Limb (tissue), 2 donors: ENCODE data around the gene GNAO1.
A peak's percentile ranks its signal among the peaks of the same experiment; 100 is the strongest.

Source experiments
- DNase-seq, 2 donors: peaks; one replicate each; pipeline ENCODE4 v3.0.0-alpha.2; 2016; ENCODE audit errors: extremely low spot score in 2 of 2

The GNAO1 gene

DNA sequence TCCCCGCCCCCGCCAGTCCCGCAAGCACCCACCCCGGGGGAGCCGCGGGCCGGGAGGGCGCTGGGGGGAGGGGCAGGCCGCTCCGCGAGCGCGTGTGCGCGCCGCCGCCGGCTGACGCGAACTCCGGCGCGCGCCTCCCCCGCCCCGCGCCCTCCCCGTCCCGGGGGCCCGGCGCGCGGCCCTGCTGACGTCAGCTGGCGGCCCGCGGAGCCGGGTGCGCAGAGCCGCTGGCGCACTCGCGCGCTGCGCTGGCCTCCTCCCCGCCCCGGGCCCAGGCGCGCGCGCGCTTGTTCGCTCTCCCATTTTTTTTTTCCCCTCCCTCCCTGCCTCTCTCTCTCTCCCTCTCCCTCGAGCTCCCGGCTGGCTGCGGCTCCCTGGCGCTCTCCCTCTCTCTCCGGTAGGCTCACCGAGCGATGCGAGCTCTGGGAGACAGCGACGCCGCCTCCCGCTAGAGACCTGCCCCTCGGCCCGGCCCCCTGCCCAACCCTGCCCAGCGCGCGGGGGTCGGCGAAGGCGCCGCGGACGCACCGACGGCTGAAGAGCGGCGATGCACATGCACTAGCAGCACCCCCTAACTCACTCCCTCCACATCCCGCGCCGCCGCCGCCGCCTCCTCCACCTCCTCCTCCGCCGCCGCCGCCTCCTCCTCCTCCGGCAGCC lies at the start of gene GNAO1:
Gene GNAO1, plus strand, starts transcription at position 334 of the 660 bp plus-strand sequence. CDS start 747 bp downstream, outside the sequence.
- peak; percentile 65 to 86 for DNase-seq

- no peak for DNase-seq
Measured at GRCh38 chr16:56143666-56144065, 47.6 kb upstream of the GNAO1 start.

GRCh38 chr16:56145369-56145768 lies 45.9 kb upstream of the GNAO1 start:
- no peak for DNase-seq

GRCh38 chr16:56151621-56152020 lies 39.7 kb upstream of the GNAO1 start:
- DNase-seq = no peak

DNA sequence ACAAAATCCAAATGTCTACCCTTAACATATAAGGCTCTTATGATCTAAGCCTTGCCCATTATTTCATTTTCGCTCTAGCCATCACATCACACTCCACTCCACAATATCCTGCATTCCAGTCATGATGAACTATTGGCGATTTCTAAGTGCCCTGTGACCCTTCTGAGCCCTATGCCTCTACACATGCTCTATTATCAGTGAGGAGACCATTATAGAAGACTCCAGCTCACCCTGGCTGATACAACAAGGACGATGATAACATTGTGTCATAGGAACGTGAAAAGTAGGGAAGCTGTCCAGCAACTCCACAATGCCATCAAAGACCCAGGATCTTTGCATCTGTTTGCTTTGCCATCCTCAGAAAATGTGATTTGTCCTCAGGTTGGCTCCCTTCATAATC lies 29.6 kb upstream of the GNAO1 start:
- no peak for DNase-seq

- DNase-seq = no peak
Measured at GRCh38 chr16:56163089-56163488, 28.2 kb upstream of the GNAO1 start.

- DNase-seq = no peak
Measured at GRCh38 chr16:56163938-56164337, 27.4 kb upstream of the GNAO1 start.

DNA sequence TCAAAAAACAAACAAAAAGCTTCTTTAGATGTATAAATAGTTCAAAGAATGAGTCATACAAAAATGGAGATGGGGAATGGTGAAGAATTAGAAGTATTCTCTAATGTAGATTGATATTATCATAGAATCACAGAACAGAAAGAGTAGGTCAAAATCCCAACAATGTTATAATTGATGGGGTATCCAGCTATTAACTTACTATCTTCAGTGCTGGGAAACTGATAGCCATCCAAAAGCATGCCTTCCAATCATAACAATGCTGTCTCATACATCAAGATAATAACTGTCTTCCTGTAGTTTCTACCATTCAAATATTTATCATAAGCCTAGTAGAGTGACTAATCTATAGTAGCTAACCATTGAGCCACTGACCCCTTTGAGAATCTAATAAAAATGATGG lies 26.7 kb upstream of the GNAO1 start:
- no peak for DNase-seq

GRCh38 chr16:56174411-56174810 lies 16.9 kb upstream of the GNAO1 start:
- DNase-seq = no peak

- no peak for DNase-seq
Measured at GRCh38 chr16:56181401-56181800, 9.9 kb upstream of the GNAO1 start.

GRCh38 chr16:56183266-56183665 lies 8.0 kb upstream of the GNAO1 start:
- no peak for DNase-seq

DNA sequence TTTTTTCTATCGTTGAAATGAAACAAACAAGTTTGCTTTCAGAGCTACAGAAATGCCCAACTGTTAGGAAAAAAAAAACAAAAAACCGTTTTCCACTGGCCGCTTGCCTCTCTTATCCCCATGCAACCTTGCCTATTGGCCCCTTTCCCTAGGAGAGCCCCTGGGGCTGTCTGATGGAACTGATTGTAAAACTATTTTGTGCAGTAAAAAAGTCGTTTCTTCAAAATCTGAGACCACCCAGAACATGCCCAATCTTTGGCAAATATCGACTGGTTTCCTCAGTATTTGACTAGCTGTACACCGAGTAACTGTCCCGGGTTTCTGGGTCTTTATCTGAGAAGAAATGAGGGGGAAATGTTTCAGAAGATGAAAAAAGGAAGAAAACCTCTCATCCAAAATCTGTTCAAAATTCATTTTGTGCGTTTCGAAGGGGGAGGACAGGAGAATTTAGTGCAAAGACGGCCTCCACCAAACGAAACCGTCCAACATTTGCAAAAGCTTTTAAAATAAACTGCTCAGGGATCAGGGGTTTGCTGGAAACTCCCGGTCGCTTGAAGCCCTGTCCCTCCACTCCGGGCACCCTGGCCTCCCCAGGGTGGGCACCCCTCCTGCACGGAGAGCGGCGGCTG lies 1.1 kb upstream of the GNAO1 start:
- DNase-seq = no peak

GRCh38 chr16:56190677-56191155 lies 573 bp upstream of the GNAO1 start:
- no peak for DNase-seq

DNA sequence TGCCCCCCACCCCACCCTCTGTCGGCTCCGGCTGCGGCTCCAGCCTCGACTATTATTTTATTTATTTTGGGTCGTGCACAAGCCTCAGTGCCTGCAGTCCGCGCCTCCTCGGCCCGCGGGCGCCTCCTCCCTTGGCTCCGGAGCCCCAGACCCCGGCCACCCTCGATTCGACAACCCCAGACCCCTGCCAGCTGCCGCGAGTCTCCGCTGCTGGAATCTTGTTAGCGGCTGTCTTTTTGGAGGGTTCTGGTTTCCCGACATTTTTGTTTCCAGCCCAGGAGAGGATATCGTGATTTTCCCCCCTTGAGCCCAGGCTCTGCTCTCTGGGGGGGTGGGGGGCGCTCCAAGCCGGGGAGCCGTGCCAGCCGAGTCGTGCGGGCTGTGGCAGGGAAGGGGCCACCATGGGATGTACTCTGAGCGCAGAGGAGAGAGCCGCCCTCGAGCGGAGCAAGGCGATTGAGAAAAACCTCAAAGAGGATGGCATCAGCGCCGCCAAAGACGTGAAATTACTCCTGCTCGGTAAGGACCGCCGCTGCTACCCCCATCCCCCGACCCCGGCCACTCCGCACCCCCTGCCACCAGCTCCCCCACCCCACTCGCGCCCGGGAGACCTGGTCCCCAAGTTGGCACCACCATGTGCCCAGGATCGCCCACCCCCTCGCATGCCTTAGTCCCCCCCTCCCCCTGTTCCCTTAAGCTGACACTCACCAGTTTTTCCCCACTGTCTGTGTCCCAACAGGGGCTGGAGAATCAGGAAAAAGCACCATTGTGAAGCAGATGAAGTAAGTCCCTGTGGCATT lies 746 bp downstream of the GNAO1 start:
- DNase-seq = peak in 1 of 2 donors; percentile 62

GRCh38 chr16:56192635-56192945 lies 1.3 kb downstream of the GNAO1 start:
- no peak for DNase-seq

- DNase-seq = peak in 1 of 2 donors; percentile 42
Measured at GRCh38 chr16:56192986-56193945, 2.0 kb downstream of the GNAO1 start.

DNA sequence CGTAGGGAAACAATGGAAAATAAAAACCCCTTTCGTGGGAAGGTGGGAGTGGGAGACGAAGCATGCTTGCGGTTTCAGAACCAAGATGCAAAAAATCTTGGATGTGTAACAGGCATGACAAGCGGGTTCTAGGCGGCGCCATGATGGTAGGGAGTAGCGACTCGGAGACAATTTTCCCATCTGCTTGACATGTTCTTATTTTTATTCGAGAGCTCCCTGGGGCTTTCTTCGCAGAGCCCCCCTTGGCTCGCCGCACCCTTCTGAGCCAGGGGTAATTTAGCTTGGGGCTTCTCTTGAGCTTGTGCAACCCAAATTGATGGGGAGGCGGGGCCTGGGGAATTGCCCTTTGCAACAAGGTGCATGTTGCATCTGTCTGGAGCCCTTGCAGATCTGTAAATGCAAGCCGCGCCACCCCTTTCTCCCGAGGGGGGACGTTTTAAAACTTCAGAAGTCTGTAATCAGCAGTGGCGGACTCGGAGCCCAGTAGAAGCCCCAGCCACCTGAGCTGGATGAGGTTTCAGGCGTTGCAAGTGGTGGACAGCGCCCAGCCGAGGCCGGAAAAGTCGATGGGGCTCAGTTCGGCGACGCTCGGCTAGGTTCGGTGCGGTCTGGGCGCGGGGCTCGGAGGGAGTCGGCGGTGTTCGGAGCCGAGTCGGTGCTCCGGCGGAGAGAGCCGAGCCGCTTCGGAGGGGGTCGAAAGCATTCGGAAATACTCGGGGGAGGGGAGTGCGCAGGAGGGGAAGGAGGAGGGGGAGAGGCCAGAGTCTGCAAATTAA lies 2.9 kb downstream of the GNAO1 start:
- DNase-seq = peak; percentile 87 to 95

DNA sequence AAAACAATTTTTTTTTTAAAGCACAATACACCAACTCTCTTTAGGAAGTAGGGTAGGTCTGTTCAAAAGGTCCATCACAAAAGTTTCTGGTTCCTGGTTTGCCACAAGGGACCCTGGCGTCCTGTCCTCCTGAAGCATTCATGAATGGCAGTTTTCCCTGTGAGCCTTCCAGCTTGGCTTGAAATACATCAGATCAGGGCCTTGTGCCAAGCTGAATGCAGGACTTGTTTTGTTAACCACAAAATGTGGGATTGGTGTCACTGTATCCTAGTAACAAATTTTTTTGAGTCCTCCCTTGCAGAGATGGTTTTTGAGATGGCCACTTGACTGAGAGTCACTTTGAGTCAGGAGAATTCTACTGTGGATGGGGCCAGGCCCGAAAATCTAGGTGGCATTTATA lies 3.9 kb downstream of the GNAO1 start:
- DNase-seq = no peak

GRCh38 chr16:56196381-56196780 lies 5.1 kb downstream of the GNAO1 start:
- no peak for DNase-seq

GRCh38 chr16:56197192-56197992 lies 6.1 kb downstream of the GNAO1 start:
- no peak for DNase-seq
